GM20000 (cell line): ENCODE data around the gene L3MBTL1.

Source experiments
- DNase-seq: peaks from one replicate; pipeline ENCODE4 v3.0.0; 2012; ENCODE audit warnings: low spot score
- CTCF ChIP-seq: IDR thresholded peaks from 2 replicates; pipeline ENCODE4 v1.5.1; 2012; ENCODE audit warnings: mild to moderate bottlenecking, control low read depth; ENCODE audit errors: extremely low read depth, missing control alignments

Gene L3MBTL1

GRCh38 chr20:43564455-43564854 is 57.0 kb downstream of the L3MBTL1 start:
- DNase-seq, result no peak
- TF ChIP-seq CTCF, result no peak

- TF ChIP-seq CTCF, result no peak
- DNase-seq, result no peak
Observed at GRCh38 chr20:43564993-43565757, 57.7 kb downstream of the L3MBTL1 start.

GRCh38 chr20:43565758-43566104 is 58.2 kb downstream of the L3MBTL1 start:
- no peak for DNase-seq
- TF ChIP-seq CTCF, result no peak

GRCh38 chr20:43567477-43567876 is 60.0 kb downstream of the L3MBTL1 start:
- DNase-seq, result no peak
- no peak for TF ChIP-seq CTCF

GRCh38 chr20:43568706-43569105 is 61.2 kb downstream of the L3MBTL1 start:
- DNase-seq, result no peak

GRCh38 chr20:43569282-43569681 is 61.8 kb downstream of the L3MBTL1 start:
- no peak for DNase-seq
- no peak for TF ChIP-seq CTCF

More at GRCh38 chr20:43568706-43569105, 61.2 kb downstream of the L3MBTL1 start:
- no peak for TF ChIP-seq CTCF

- no peak for TF ChIP-seq CTCF
- DNase-seq, result no peak
Observed at GRCh38 chr20:43570496-43570895, 63.0 kb downstream of the L3MBTL1 start.
